PC-3 (cell line): ENCODE data around the gene BIRC5. TPM values are rescaled to one million over a fixed set of nuclear protein-coding genes. Genes with fewer than 3 reads are reported as not detected.

Experiments
- ATAC-seq: fragments of 200-7000 bp; cut with Tn5 transposase; 2 replicates; pipeline ENCODE4 v1.9.1; 2020; ENCODE audit warnings: mild to moderate bottlenecking, moderate library complexity
- Bru-seq: library from RNA; stranded (reverse); fragments of 400-500 nt; gene quantifications from one replicate; lab custom pipeline; 2021; lab: Mats Ljungman, UMichigan
- BruChase-seq, 2 experiments: library from RNA; stranded (reverse); fragments of 400-500 nt; gene quantifications; one replicate each; lab custom pipeline; 2021; lab: Mats Ljungman, UMichigan
- BruUV-seq: library from RNA; stranded (reverse); fragments of 400-500 nt; replicated peaks from 2 replicates; lab custom pipeline; 2021; lab: Mats Ljungman, UMichigan
- CTCF ChIA-PET: fragments of 300-600 bp; sonication (Branson Sonifier 250); formaldehyde crosslinking; loops from one replicate; lab custom pipeline; 2022; ENCODE audit warnings: antibody characterized with exemption; lab: Charles Lee
- POLR2A ChIA-PET: fragments of 300-600 bp; sonication (Branson Sonifier 250); formaldehyde crosslinking; loops from one replicate; lab custom pipeline; 2022; ENCODE audit warnings: antibody characterized with exemption; ENCODE audit not compliant: unreplicated experiment; lab: Charles Lee
- DNase-seq: peaks from one replicate; pipeline ENCODE4 v3.0.0-alpha.2; 2015
- H2AFZ ChIP-seq: fragments of 300-600 bp; sonication (generic); 2 replicates; pipeline ENCODE4 v1.6.0; 2016; ENCODE audit warnings: antibody characterized with exemption, low read length
- H3F3A ChIP-seq: fragments of 300-600 bp; sonication (generic); one replicate; pipeline ENCODE4 v1.6.0; 2017; ENCODE audit warnings: antibody characterized with exemption, low read length, control low read depth, mild to moderate bottlenecking; ENCODE audit not compliant: unreplicated experiment
- H3K27ac ChIP-seq: fragments of 300-600 bp; sonication (generic); 2 replicates; pipeline ENCODE4 v1.5.1; 2016; ENCODE audit warnings: mild to moderate bottlenecking, low read length
- H3K27me3 ChIP-seq: fragments of 300-600 bp; sonication (generic); 2 replicates; pipeline ENCODE4 v1.6.1; 2016; ENCODE audit warnings: low read length, mixed read lengths
- H3K36me3 ChIP-seq: fragments of 300-600 bp; sonication (generic); 2 replicates; pipeline ENCODE4 v1.6.1; 2016; ENCODE audit warnings: low read depth, mixed run types, low read length, mixed read lengths
- H3K4me1 ChIP-seq: fragments of 300-600 bp; sonication (generic); 2 replicates; pipeline ENCODE4 v1.5.1; 2016; ENCODE audit warnings: low read length; ENCODE audit not compliant: insufficient read depth
- H3K4me2 ChIP-seq: fragments of 300-600 bp; sonication (generic); 2 replicates; pipeline ENCODE4 v1.6.0; 2016; ENCODE audit warnings: low read length
- H3K4me3 ChIP-seq: fragments of 300-600 bp; sonication (generic); 2 replicates; pipeline ENCODE4 v1.5.1; 2016; ENCODE audit warnings: mild to moderate bottlenecking, low read length, mixed read lengths
- H3K79me2 ChIP-seq: fragments of 300-600 bp; sonication (generic); 2 replicates; pipeline ENCODE4 v1.6.1; 2017; ENCODE audit warnings: low read length, mixed read lengths
- H3K9ac ChIP-seq: fragments of 300-600 bp; sonication (generic); 2 replicates; pipeline ENCODE4 v1.6.0; 2016; ENCODE audit warnings: mild to moderate bottlenecking, low read length
- H3K9me2 ChIP-seq: fragments of 300-600 bp; sonication (generic); replicated peaks from 2 replicates; pipeline ENCODE4 v1.6.1; 2016; ENCODE audit warnings: mixed run types, low read length, mixed read lengths
- H3K9me3 ChIP-seq: fragments of 300-600 bp; sonication (generic); 2 replicates; pipeline ENCODE4 v1.6.1; 2016; ENCODE audit warnings: low read length, mixed read lengths
- H4K20me1 ChIP-seq: fragments of 300-600 bp; sonication (generic); 2 replicates; pipeline ENCODE4 v1.6.1; 2016; ENCODE audit warnings: low read length, mixed read lengths
- EZH2 ChIP-seq: fragments of 300-600 bp; sonication (generic); IDR thresholded peaks from one replicate; pipeline ENCODE4 v1.6.1; 2017; ENCODE audit warnings: antibody characterized with exemption, mild to moderate bottlenecking, low read length; ENCODE audit not compliant: unreplicated experiment
- EZH2phosphoT487 ChIP-seq: fragments of 300-600 bp; sonication (generic); IDR thresholded peaks from 2 replicates; pipeline ENCODE4 v1.6.1; 2018; ENCODE audit warnings: mild to moderate bottlenecking, antibody characterized with exemption, low read length, borderline replicate concordance
- intact Hi-C: fragments of 100-400 bp; cut with micrococcal nuclease; formaldehyde crosslinking; loops from 2 replicates; pipeline ENCODE4 v1.9.0; 2023
- long read RNA-seq: library from polyadenylated mRNA; unstranded; transcript quantifications from one replicate; pipeline ENCODE4 v2.0.0, GENCODE V29; 2021; ENCODE audit not compliant: unreplicated experiment
- total RNA-seq: library from RNA; depleted of rRNA; stranded (reverse); fragments of >200 nt; gene quantifications from 2 replicates; pipeline ENCODE4 v1.2.3, GENCODE V29; 2014; rRNA removed
- TF ChIP-seq, protein P1 (sequence below): fragments of 300-600 bp; sonication (generic); conservative IDR thresholded peaks from 2 replicates; pipeline ENCODE4 v1.5.1; 2017; ENCODE audit warnings: antibody characterized with exemption, low read depth, mild to moderate bottlenecking, low read length

The BIRC5 gene
- total RNA-seq, result 271 and 304 TPM in 2 replicates
- Bru-seq, nascent RNA, result percentile 88 among the genes with signal in this experiment
- percentile 97 among the genes with signal in this experiment for BruChase-seq, experiment 1, labeled RNA remaining after a 6-hour chase
- percentile 65 among the genes with signal in this experiment for BruChase-seq, experiment 2, labeled RNA remaining after a 2-hour chase
- long read RNA-seq, transcript BIRC5-201 (5 exons, 2,711 nt), result minor isoform, 8 of 134 reads
- long read RNA-seq, transcript BIRC5-202 (4 exons, 2,630 nt), result major isoform, 99 of 134 reads
- long read RNA-seq, transcript BIRC5-203 (3 exons, 2,446 nt), result minor isoform, 9 of 134 reads
- long read RNA-seq, partial matches to known transcripts, result 3 of 134 reads
- long read RNA-seq, other reads (novel, unspliced or antisense), result 13 of 134 reads

DNA sequence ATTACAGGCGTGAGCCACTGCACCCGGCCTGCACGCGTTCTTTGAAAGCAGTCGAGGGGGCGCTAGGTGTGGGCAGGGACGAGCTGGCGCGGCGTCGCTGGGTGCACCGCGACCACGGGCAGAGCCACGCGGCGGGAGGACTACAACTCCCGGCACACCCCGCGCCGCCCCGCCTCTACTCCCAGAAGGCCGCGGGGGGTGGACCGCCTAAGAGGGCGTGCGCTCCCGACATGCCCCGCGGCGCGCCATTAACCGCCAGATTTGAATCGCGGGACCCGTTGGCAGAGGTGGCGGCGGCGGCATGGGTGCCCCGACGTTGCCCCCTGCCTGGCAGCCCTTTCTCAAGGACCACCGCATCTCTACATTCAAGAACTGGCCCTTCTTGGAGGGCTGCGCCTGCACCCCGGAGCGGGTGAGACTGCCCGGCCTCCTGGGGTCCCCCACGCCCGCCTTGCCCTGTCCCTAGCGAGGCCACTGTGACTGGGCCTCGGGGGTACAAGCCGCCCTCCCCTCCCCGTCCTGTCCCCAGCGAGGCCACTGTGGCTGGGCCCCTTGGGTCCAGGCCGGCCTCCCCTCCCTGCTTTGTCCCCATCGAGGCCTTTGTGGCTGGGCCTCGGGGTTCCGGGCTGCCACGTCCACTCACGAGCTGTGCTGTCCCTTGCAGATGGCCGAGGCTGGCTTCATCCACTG is at the start of gene BIRC5:
Gene BIRC5, plus strand, starts transcription at position 238 of the 690 bp plus-strand sequence. Its CDS starts 64 bp downstream, at position 302.
- DNase-seq, result peak; percentile 94
- BruUV-seq, result no TSS peak
- H3K9me2 ChIP-seq, result no peaks in the 10 kb centered on the region
- ChIA-PET POLR2A (no interaction called here), CTCF (interaction anchor here (0.6 to 1.2 kb wide), 2 partner anchors 36 to 72 kb away, joined by 4 to 12 read pairs; no protein-coding TSS in a partner anchor)
- H4K20me1 ChIP-seq, result peaks cover 5% of the 10 kb centered on the region; the same call in 1 of the 2 replicates
- no peaks in the 10 kb centered on the region for H3K9me3 ChIP-seq
- peaks cover 13% of the 10 kb centered on the region for H3K36me3 ChIP-seq
- H3K9ac ChIP-seq, result peak within 1 kb of the TSS; percentile 97
- H3K27ac ChIP-seq, result peak within 1 kb of the TSS; percentile 72
- TF ChIP-seq EZH2, result no peak
- TF ChIP-seq, protein P1, sequence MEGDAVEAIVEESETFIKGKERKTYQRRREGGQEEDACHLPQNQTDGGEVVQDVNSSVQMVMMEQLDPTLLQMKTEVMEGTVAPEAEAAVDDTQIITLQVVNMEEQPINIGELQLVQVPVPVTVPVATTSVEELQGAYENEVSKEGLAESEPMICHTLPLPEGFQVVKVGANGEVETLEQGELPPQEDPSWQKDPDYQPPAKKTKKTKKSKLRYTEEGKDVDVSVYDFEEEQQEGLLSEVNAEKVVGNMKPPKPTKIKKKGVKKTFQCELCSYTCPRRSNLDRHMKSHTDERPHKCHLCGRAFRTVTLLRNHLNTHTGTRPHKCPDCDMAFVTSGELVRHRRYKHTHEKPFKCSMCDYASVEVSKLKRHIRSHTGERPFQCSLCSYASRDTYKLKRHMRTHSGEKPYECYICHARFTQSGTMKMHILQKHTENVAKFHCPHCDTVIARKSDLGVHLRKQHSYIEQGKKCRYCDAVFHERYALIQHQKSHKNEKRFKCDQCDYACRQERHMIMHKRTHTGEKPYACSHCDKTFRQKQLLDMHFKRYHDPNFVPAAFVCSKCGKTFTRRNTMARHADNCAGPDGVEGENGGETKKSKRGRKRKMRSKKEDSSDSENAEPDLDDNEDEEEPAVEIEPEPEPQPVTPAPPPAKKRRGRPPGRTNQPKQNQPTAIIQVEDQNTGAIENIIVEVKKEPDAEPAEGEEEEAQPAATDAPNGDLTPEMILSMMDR, result no peak
- no peak for TF ChIP-seq EZH2phosphoT487
- peak; percentile 97 for ATAC-seq
- peaks cover 13% of the 10 kb centered on the region for H3K4me1 ChIP-seq
- intact Hi-C loops, result loop anchor here (1.0 to 2.0 kb wide), 3 partner anchors 27 to 40 kb away; partner anchors contain the start of genes AFMID and TK1
- peak within 1 kb of the TSS; percentile 85 for H2AFZ ChIP-seq
- H3F3A ChIP-seq, result no peaks in the 10 kb centered on the region
- peaks cover 46% of the 10 kb centered on the region for H3K79me2 ChIP-seq
- H3K4me2 ChIP-seq, result peak within 1 kb of the TSS; percentile 93
- H3K27me3 ChIP-seq, result no peaks in the 10 kb centered on the region
- peak within 1 kb of the TSS; percentile 100 for H3K4me3 ChIP-seq

DNA sequence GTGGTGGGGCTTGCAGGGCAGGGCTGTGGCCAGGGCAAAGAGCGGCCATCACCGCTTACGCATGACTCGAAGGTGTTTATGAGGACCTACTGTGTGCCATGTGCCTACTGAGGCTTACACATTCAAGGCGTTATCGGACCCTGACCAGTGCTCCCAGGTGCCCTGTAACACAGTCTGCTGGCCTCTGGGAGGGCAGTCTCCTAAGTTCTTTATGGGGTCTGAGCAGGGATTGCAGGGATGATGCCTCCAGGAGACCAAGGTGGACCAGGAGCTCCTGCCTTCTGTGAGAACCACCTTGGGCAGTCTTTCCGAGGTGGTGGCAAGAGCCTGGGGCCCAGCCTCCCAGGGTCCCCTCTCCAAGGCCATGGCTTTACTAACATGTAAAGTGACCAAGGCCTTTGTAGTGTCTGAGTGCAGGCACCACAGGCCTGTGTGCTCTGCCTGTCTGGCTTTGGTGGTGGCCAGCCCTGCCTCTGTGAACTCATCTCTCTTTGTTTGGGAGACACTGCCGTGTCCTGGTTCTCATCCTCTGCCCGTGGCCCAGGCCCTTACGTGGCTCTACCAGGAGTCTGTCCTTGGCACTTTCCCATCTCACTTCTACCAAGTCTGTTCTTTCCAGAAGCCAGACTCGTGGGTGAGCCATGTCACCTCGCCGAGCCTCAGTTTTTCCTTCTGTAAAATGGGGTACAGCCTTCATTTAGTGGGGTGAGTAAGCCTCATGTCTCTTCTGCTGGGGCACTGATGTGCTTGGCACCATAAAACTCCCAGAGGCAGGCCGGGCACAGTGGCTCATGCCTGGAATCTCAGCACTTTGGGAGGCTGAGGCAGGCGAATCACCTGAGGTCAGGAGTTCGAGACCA is 49.1 kb upstream of the BIRC5 start:
- BruUV-seq, result no TSS peak
- Histone ChIP-seq H3K4me1 (peaks cover 15% of the 10 kb centered on the region), H3K27me3 (no peaks in the 10 kb centered on the region), H3K79me2 (peaks cover 18% of the 10 kb centered on the region), H3K27ac (no peak overlapping the region), H2AFZ (no peak overlapping the region), H3K9me3 (no peaks in the 10 kb centered on the region), H3K9me2 (no peaks in the 10 kb centered on the region), H3K4me3 (no peak overlapping the region), H3K36me3 (no peaks in the 10 kb centered on the region), H3F3A (no peaks in the 10 kb centered on the region), H3K9ac (no peak overlapping the region), H4K20me1 (peaks cover 5% of the 10 kb centered on the region), H3K4me2 (no peak overlapping the region)
- ATAC-seq (no peak), DNase-seq (no peak)
- CTCF ChIA-PET, result no interaction called here
- POLR2A ChIA-PET, result no interaction called here
- intact Hi-C loops, result no loop called here
- TF ChIP-seq EZH2phosphoT487 (no peak), EZH2 (no peak)
- TF ChIP-seq, protein P1, result no peak
